GM21381 (cell line): Measurements from ENCODE around the gene ATAT1.

ENCODE experiments used
- ATAC-seq: cut with Tn5 transposase; IDR thresholded peaks from one replicate; pipeline ENCODE4 v1.9.1; 2021; ENCODE audit warnings: mild to moderate bottlenecking, moderate library complexity; ENCODE audit not compliant: unreplicated experiment

The ATAT1 gene

DNA sequence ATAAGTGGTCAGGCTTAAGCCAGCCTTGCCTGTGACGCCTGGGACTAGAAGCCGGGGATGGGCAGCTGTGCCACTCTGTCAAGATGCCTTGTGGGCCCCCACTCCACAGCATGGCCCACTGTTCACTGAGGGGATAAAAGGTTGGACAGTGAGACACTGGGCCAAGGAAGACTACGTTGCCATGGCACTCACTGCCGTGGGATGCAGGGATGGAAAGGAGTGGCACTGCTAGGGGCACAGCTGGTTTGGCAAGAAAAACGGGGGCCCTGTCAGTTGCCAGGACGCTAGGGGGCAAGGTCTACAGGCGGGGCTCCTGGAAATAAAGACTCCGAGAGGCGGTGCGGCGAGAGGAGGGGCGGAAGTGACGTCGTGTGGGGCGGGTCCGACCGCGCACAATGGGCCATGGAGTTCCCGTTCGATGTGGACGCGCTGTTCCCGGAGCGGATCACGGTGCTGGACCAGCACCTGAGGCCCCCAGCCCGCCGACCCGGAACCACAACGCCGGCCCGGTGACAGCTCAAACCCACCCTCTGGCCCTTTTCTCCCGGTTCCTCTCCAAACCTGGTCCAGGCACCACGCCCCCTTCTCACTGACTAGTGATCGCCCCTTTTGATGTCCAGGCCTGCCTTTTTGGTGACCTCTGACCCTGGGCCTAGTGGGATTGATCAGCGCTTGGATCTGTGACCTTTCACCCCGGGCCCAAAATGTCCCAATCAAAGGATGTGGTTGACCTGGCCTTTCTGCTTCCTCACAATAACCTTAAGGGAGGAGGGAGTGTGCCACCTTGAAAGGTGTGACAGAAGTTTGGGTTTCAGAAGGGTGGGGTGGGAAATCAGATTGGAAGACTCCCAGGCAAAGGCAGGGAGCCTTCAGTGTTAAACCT lies at the start of gene ATAT1:
TSS of gene ATAT1 (plus strand) at position 391 of the 883 bp plus-strand sequence.
- ATAC-seq = peak; percentile 81

- no peak for ATAC-seq
Measured at GRCh38 chr6:30578051-30578450, 48.6 kb upstream of the ATAT1 start.

- no peak for ATAC-seq
Measured at GRCh38 chr6:30583921-30584320, 42.8 kb upstream of the ATAT1 start.

DNA sequence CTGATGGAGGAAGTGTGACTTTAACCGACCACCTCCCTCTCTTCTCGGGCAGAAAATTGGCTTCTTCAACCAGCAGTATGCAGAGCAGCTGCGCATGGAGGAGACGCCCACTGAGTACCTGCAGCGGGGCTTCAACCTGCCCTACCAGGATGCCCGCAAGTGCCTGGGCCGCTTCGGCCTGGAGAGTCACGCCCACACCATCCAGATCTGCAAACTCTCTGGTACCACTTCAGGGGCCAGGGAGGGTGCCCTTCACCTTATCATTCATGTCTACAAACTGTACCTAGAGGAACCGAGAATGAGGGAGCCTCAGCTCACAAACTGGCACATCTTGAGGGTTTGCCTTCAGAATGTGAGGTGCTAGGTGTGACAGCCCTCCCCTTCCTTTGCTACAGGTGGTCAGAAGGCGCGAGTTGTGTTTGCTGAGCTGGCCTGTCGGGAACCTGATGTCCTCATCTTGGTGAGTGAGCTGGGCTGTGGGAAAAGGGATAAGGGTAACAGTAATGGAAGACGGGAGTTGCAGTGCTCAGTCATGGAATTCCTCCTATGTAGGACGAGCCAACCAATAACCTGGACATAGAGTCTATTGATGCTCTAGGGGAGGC lies 36.8 kb upstream of the ATAT1 start:
- no peak for ATAC-seq

- ATAC-seq = no peak
Measured at GRCh38 chr6:30590509-30590908, 36.2 kb upstream of the ATAT1 start.

DNA sequence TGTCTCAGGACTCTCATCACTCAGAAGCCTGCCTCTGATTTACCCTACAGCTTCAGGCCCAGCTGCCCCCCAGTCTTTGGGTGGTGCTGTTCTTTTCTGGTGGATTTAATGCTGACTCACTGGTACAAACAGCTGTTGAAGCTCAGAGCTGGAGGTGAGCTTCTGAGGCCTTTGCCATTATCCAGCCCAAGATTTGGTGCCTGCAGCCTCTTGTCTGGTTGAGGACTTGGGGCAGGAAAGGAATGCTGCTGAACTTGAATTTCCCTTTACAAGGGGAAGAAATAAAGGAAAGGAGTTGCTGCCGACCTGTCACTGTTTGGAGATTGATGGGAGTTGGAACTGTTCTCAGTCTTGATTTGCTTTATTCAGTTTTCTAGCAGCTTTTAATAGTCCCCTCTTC lies 35.7 kb upstream of the ATAT1 start:
- ATAC-seq = no peak

- no peak for ATAC-seq
Measured at GRCh38 chr6:30592287-30592686, 34.4 kb upstream of the ATAT1 start.

- ATAC-seq = peak; percentile 54
Measured at GRCh38 chr6:30597315-30598144, 29.1 kb upstream of the ATAT1 start.

GRCh38 chr6:30598912-30599624 lies 27.6 kb upstream of the ATAT1 start:
- no peak for ATAC-seq

- ATAC-seq = no peak
Measured at GRCh38 chr6:30599625-30600324, 26.9 kb upstream of the ATAT1 start.

GRCh38 chr6:30600451-30600961 lies 26.2 kb upstream of the ATAT1 start:
- no peak for ATAC-seq

DNA sequence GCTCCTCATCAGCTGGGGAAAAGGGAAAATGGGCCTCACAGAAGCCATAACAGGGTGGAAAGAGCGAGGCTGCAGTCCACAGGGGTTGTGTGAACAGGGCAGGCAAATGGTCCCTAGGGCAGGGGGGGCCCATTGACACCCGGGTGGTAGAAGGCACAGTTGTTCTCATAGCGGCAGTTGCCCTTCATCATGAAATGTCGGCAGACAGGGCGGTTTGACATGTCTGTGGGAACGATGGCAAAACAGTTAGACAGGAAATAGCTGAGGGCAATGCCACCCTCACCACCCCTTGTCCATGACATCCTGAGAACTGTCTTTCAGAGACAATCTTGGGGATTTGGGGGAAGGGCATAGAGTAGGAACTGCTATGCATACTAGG lies 25.2 kb upstream of the ATAT1 start:
- no peak for ATAC-seq

DNA sequence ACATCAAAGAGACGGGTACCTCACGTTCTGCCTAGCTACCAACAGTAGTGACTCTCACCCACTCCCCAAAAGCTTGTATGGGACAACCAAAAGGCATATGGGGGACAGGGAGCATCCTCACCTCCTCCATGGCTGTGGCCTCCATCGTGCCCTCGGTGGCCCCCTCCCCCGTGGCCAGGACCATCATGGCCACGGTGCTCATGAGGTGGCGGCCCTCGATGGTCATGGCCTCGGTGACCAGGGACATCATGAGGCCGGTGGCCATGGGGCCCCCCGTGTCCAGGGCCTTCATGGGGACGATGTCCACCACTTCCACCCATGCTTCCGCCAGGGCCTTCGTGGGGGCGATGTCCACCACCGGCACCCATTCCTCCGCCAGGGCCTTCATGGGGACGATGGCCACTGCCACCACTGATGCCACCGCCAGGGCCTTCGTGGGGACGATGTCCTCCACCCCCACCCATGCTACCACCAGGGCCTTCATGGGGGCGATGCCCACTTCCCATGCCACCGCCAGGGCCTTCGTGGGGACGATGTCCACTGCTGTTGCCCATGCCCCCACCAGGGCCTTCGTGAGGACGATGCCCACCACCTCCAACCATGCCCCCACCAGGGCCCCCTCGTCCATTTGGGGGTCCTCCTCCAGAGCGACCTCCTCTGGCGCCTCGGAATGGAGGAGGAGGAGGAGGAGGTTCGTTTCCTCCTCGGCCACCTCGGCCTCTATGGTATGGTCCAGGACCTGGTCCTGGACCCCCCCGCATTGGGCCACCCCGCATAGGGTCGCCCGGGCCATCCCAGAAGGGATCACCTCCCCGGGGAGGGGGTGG lies 24.6 kb upstream of the ATAT1 start:
- ATAC-seq = no peak

DNA sequence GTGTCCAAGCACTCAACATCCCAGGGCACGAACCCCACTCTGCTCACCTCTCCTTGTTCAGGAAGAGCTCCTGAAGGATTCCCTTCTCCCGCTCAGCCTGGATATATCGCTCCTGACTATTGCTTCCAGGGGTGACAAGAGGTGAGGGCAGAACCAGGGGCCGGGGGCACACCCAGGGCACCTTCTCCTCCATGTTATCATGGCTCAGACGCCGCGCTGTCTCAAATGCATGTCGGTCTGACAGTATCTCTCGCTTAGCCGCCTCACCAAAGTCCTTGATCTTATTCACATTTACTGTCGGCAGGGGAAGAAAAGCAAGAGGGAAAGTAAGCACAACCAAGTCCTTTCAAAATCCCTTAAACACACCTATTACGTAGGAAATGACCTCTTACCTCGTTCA lies 22.7 kb upstream of the ATAT1 start:
- no peak for ATAC-seq

DNA sequence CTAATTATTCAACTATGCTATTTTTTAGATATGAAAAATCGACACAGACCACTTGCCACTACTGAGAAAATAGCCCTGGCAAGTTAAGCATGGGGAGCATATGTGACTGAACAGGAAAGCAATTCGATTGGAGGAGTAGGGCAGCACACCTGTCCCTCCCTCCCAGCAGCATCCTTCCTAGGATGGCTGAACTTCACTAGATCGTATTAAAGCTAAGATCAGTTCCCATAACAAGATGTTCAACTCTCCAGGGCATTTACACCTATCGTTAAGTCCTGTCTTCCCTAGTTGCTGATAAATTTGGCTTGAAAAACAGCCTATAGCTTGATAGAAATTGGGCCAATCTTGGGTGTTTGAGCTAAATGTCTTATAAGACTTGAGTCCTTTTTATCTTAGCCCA lies 16.6 kb upstream of the ATAT1 start:
- no peak for ATAC-seq

- no peak for ATAC-seq
Measured at GRCh38 chr6:30611150-30611855, 15.4 kb upstream of the ATAT1 start.

- ATAC-seq = no peak
Measured at GRCh38 chr6:30611856-30612194, 14.8 kb upstream of the ATAT1 start.

DNA sequence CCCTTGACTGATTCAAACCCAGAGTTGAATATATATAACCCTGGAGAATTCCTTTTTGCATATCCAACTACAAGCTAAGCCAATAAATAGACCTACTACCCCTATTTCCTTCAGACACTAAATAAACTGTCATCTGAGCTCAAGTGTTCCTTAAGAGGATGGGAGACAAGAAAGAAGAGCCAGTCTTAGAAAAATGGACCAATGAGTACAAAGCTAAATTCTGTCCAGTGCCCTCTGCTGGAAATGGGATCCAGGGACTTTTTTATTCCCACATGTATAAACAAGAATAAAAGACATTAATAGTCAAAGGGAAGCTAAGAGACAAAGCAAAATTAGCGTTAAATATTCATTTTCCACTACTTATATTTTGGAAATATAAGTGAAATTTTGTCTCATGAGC lies 14.5 kb upstream of the ATAT1 start:
- no peak for ATAC-seq
